A673 (cell line): Measurements from ENCODE around the gene GRIK4.

Experiments
- CTCF ChIP-seq: fragments of 300-800, 200-600 bp; sonication (generic); conservative IDR thresholded peaks from 2 replicates; pipeline ENCODE4 v1.5.1; 2017; ENCODE audit warnings: low read depth, mild to moderate bottlenecking, antibody characterized with exemption, low read length, moderate library complexity, mixed read lengths
- EZH2 ChIP-seq: fragments of 200-600 bp; sonication (generic); IDR thresholded peaks from 2 replicates; pipeline ENCODE4 v1.6.1; 2017; ENCODE audit warnings: borderline replicate concordance, low read depth, mild to moderate bottlenecking, mixed read lengths, antibody characterized with exemption, low read length; ENCODE audit not compliant: poor library complexity, severe bottlenecking

GRCh38 chr11:120854988-120855387, 343.4 kb downstream of the GRIK4 start:
- no peak for TF ChIP-seq CTCF
- TF ChIP-seq EZH2: no peak
